Body of pancreas (tissue), 4 donors: Measurements from ENCODE around the gene SLC41A3. TPM values are rescaled to one million over a fixed set of nuclear protein-coding genes. Genes with fewer than 3 reads are reported as not detected.

Source experiments
- ATAC-seq: fragments of 150-250 bp; one replicate; pipeline ENCODE4 v1.9.1; 2016
- DNase-seq, 4 donors: peaks; one replicate each; pipeline ENCODE4 v3.0.0-alpha.2; 2019
- H3K27ac ChIP-seq, 4 donors: fragments of 200-600 bp; sonication (generic); 1 replicate in 3 of 4; 2 replicates in 1 of 4; pipeline versions ENCODE4 v1.5.1 to v1.6.1; 2016 to 2019; ENCODE audit warnings: mild to moderate bottlenecking in 1 of 4, mixed read lengths in 1 of 4, moderate library complexity in 1 of 4
- H3K27me3 ChIP-seq, 2 donors: fragments of 200-600 bp; sonication (generic); one replicate each; pipeline ENCODE4 v1.6.0; 2016; ENCODE audit warnings: mild to moderate bottlenecking in 1 of 2
- H3K36me3 ChIP-seq, 2 donors: fragments of 200-600 bp; sonication (generic); replicated peaks in 1 of 2; 2 replicates each; pipeline ENCODE4 v1.5.1; 2016; ENCODE audit warnings: low read depth in 2 of 2; ENCODE audit not compliant: insufficient read depth in 1 of 2
- H3K4me1 ChIP-seq: fragments of 200-600 bp; sonication (generic); one replicate; pipeline ENCODE4 v1.6.0; 2016
- H3K4me3 ChIP-seq, 2 donors: fragments of 200-600 bp; sonication (generic); 1 replicate in 1 of 2; 2 replicates in 1 of 2; pipeline ENCODE4 v1.5.1; 2016 to 2019
- H3K9me3 ChIP-seq, 3 donors: fragments of 200-600 bp; sonication (generic); 1 replicate in 2 of 3; 2 replicates in 1 of 3; pipeline ENCODE4 v1.5.1; 2016
- POLR2A ChIP-seq, 3 donors: fragments of 450-650 bp; IDR thresholded peaks; one replicate each; pipeline ENCODE4 v1.6.1; 2016; ENCODE audit warnings: antibody characterized with exemption in 3 of 3, mild to moderate bottlenecking in 2 of 3
- WGBS, 2 donors: methylation state at CpG; one replicate each; pipeline ENCODE4 v1.1.5; 2017; 5-methylcytosine and 5-hydroxymethylcytosine counted together
- intact Hi-C: fragments of 100-400 bp; cut with DNase I; formaldehyde crosslinking; loops from one replicate; pipeline ENCODE4 v1.15.1; 2023
- total RNA-seq, 2 donors: library from RNA; depleted of rRNA; stranded (reverse); fragments of >200 nt; gene quantifications; one replicate each; pipeline ENCODE4 v1.1.0, GENCODE V29; 2016
- TF ChIP-seq, protein P1 (sequence below), 7 experiments: fragments of 450-650 bp in 4 of 7; fragments of 200-600 bp in 3 of 7; sonication (generic) in 3 of 7; IDR thresholded peaks; one replicate each; pipeline ENCODE4 v1.5.1; 2016 to 2019; ENCODE audit warnings: antibody characterized with exemption in 7 of 7

The SLC41A3 gene
- total RNA-seq, 2 donors from 2014 or later, result 27.4 to 41.0 TPM

- Histone ChIP-seq H3K4me3 (no peak overlapping the region), H3K9me3 (no peaks in the 10 kb centered on the region), H3K27ac (no peak overlapping the region), H3K36me3 (peaks cover 4 to 5% of the 10 kb centered on the region in 2 donors), H3K4me1 (no peaks in the 10 kb centered on the region), H3K27me3 (no peaks in the 10 kb centered on the region)
- ATAC-seq, result no peak
- DNase-seq, result no peak
- intact Hi-C loops, result no loop called here
- TF ChIP-seq, protein P1, sequence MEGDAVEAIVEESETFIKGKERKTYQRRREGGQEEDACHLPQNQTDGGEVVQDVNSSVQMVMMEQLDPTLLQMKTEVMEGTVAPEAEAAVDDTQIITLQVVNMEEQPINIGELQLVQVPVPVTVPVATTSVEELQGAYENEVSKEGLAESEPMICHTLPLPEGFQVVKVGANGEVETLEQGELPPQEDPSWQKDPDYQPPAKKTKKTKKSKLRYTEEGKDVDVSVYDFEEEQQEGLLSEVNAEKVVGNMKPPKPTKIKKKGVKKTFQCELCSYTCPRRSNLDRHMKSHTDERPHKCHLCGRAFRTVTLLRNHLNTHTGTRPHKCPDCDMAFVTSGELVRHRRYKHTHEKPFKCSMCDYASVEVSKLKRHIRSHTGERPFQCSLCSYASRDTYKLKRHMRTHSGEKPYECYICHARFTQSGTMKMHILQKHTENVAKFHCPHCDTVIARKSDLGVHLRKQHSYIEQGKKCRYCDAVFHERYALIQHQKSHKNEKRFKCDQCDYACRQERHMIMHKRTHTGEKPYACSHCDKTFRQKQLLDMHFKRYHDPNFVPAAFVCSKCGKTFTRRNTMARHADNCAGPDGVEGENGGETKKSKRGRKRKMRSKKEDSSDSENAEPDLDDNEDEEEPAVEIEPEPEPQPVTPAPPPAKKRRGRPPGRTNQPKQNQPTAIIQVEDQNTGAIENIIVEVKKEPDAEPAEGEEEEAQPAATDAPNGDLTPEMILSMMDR (IDR thresholded peaks at IDR 0.05), result no peak
- no peak for TF ChIP-seq POLR2A (IDR thresholded peaks at IDR 0.05)
- WGBS, 2 donors, result 90 to 92% methylated on average over 10 to 13 of the region's 13 CpGs
These were observed 28.8 kb upstream of the SLC41A3 start for GRCh38 chr3:126112531-126113237.

- DNase-seq, result no peak
These were observed 27.9 kb upstream of the SLC41A3 start for GRCh38 chr3:126111566-126112475.

DNA sequence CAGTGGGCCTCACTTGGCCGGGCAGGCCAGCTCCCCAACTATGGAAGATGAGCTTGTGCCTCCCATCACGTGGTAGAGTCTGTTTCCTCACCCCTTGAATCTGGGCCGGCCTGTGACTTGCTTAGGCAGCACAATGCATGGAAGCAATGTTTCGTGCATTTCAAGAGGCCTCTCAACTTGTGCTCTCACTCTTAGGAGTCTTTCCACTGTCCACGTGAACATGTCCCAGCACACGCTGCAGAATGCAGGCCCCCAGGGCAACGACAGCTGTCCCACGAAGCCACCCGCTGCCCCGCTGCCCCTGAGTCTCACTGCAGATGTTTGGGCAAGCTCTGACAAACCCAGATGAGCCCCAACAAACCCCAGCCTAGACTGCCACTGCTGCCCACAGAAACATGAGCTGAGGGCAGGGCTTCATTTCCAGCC is 27.2 kb upstream of the SLC41A3 start:
- ATAC-seq (no peak), DNase-seq (no peak)
- Histone ChIP-seq H3K4me3 (no peak overlapping the region), H3K27ac (no peak overlapping the region), H3K36me3 (peaks cover 0 to under 1% of the 10 kb centered on the region in 2 donors), H3K4me1 (no peaks in the 10 kb centered on the region), H3K27me3 (no peaks in the 10 kb centered on the region), H3K9me3 (no peaks in the 10 kb centered on the region)
- TF ChIP-seq, protein P1 (IDR thresholded peaks at IDR 0.05), result no peak
- TF ChIP-seq POLR2A (IDR thresholded peaks at IDR 0.05), result no peak
- intact Hi-C loops, result no loop called here
- 81 to 98% methylated on average over 5 to 10 of the region's 10 CpGs for WGBS, 2 donors

More at GRCh38 chr3:126111566-126112475, 27.9 kb upstream of the SLC41A3 start:
- Histone ChIP-seq H3K36me3 (peaks cover 4% of the 10 kb centered on the region in 2 donors), H3K27ac (no peak overlapping the region), H3K4me3 (no peak overlapping the region), H3K4me1 (no peaks in the 10 kb centered on the region), H3K27me3 (no peaks in the 10 kb centered on the region), H3K9me3 (no peaks in the 10 kb centered on the region)
- 88 to 91% methylated on average over 15 to 18 of the region's 18 CpGs for WGBS, 2 donors
- no peak for TF ChIP-seq POLR2A (IDR thresholded peaks at IDR 0.05)
- TF ChIP-seq, protein P1 (IDR thresholded peaks at IDR 0.05), result no peak
- ATAC-seq, result no peak
- intact Hi-C loops, result no loop called here

- WGBS, 2 donors, result 85 to 88% methylated on average over 12 of the region's 12 CpGs
- Histone ChIP-seq H3K4me3 (no peak overlapping the region), H3K9me3 (no peaks in the 10 kb centered on the region), H3K27me3 (no peaks in the 10 kb centered on the region), H3K36me3 (no peaks in the 10 kb centered on the region), H3K27ac (no peak overlapping the region), H3K4me1 (no peaks in the 10 kb centered on the region)
- intact Hi-C loops, result no loop called here
- ATAC-seq (no peak), DNase-seq (no peak)
- no peak for TF ChIP-seq POLR2A (IDR thresholded peaks at IDR 0.05)
- TF ChIP-seq, protein P1 (IDR thresholded peaks at IDR 0.05), result no peak
These were observed 26.7 kb upstream of the SLC41A3 start for GRCh38 chr3:126110431-126111125.
